ENCODE measurements around the gene PDK1. TPM values are rescaled to one million over a fixed set of nuclear protein-coding genes. Genes with fewer than 3 reads are reported as not detected.
"Not testable (repeated sequence)": the region's sequence is repeated elsewhere in the genome, so short reads cannot be mapped to it uniquely, and the experiment has no call there.

Gene PDK1
- polyA plus RNA-seq, 5 donors = 6.8 to 21.0 (median 14.9) TPM

- no peak for DNase-seq
These were observed 5.5 kb upstream of the PDK1 start for GRCh38 chr2:172550419-172550818.

GRCh38 chr2:172551271-172551670 is 4.6 kb upstream of the PDK1 start:
- DNase-seq = no peak

- DNase-seq = no peak
These were observed 3.2 kb upstream of the PDK1 start for GRCh38 chr2:172552547-172553291.

- DNase-seq = no peak
These were observed 1.3 kb upstream of the PDK1 start for GRCh38 chr2:172554352-172555271.

GRCh38 chr2:172555272-172555521 is 693 bp upstream of the PDK1 start:
- DNase-seq = no peak

GRCh38 chr2:172556284-172557033 is 569 bp downstream of the PDK1 start:
- DNase-seq = peak; percentile 51

GRCh38 chr2:172558372-172558771 is 2.5 kb downstream of the PDK1 start:
- no peak for DNase-seq

GRCh38 chr2:172560721-172561120 is 4.8 kb downstream of the PDK1 start:
- no peak for DNase-seq

GRCh38 chr2:172561270-172561669 is 5.4 kb downstream of the PDK1 start:
- no peak for DNase-seq

GRCh38 chr2:172562298-172562697 is 6.4 kb downstream of the PDK1 start:
- DNase-seq = no peak

GRCh38 chr2:172564376-172564775 is 8.5 kb downstream of the PDK1 start:
- no peak for DNase-seq

GRCh38 chr2:172571245-172571644 is 15.4 kb downstream of the PDK1 start:
- DNase-seq = no peak

GRCh38 chr2:172572981-172573380 is 17.1 kb downstream of the PDK1 start:
- DNase-seq = no peak

GRCh38 chr2:172574965-172575364 is 19.1 kb downstream of the PDK1 start:
- no peak for DNase-seq

GRCh38 chr2:172578054-172578453 is 22.2 kb downstream of the PDK1 start:
- DNase-seq = no peak

- no peak for DNase-seq
These were observed 23.1 kb downstream of the PDK1 start for GRCh38 chr2:172578860-172579512.

- DNase-seq = no peak
These were observed 24.7 kb downstream of the PDK1 start for GRCh38 chr2:172580544-172580943.

GRCh38 chr2:172582656-172583055 is 26.8 kb downstream of the PDK1 start:
- no peak for DNase-seq

- peak; percentile 40 to 57 for DNase-seq
These were observed 30.5 kb downstream of the PDK1 start for GRCh38 chr2:172586245-172586891.

- DNase-seq = not testable (repeated sequence)
These were observed 31.3 kb downstream of the PDK1 start for GRCh38 chr2:172587231-172587630.

- no peak for DNase-seq
These were observed 33.0 kb downstream of the PDK1 start for GRCh38 chr2:172588931-172589330.
